Forelimb muscle (tissue), 1 donor: ENCODE results near the gene SLC22A1. TPM values are rescaled to one million over a fixed set of nuclear protein-coding genes. Genes with fewer than 3 reads are reported as not detected.
"Not testable (repeated sequence)": the region's sequence is repeated elsewhere in the genome, so short reads cannot be mapped to it uniquely, and the experiment has no call there.

Source experiments
- DNase-seq: peaks from one replicate; pipeline ENCODE4 v3.0.0-alpha.2; 2013; ENCODE audit warnings: low read depth
- polyA plus RNA-seq: library from polyadenylated mRNA; unstranded; fragments of 120-200 nt; gene quantifications from one replicate; pipeline ENCODE4 v1.2.1, GENCODE V29; 2013; ENCODE audit not compliant: insufficient read length

The SLC22A1 gene
- polyA plus RNA-seq, 1 donor: 0.85 TPM

GRCh38 chr6:160121981-160122380 lies 366 bp downstream of the SLC22A1 start:
- DNase-seq: no peak

GRCh38 chr6:160122744-160123143 lies 1.1 kb downstream of the SLC22A1 start:
- no peak for DNase-seq

GRCh38 chr6:160124007-160124406 lies 2.4 kb downstream of the SLC22A1 start:
- DNase-seq: no peak

- DNase-seq: no peak
These were observed 3.0 kb downstream of the SLC22A1 start for GRCh38 chr6:160124605-160125004.

DNA sequence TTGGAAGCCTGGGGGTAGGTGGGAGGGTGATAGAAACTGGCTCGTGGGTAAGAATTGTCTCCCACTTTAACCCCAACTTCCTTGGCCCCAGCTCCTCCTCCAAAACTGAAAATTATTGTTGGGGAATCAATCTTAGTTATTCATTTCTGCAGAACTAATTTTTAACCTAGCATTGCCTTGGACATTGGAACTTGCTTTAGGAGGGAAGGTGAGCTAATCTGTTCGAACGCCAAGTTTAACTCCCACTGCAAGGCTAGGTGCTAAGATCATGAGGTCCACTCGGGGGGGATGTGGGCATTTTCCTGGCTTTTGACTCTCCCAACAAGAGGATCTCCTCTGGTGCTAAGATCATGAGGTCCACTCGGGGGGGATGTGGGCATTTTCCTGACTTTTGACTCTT lies 3.5 kb downstream of the SLC22A1 start:
- not testable (repeated sequence) for DNase-seq

DNA sequence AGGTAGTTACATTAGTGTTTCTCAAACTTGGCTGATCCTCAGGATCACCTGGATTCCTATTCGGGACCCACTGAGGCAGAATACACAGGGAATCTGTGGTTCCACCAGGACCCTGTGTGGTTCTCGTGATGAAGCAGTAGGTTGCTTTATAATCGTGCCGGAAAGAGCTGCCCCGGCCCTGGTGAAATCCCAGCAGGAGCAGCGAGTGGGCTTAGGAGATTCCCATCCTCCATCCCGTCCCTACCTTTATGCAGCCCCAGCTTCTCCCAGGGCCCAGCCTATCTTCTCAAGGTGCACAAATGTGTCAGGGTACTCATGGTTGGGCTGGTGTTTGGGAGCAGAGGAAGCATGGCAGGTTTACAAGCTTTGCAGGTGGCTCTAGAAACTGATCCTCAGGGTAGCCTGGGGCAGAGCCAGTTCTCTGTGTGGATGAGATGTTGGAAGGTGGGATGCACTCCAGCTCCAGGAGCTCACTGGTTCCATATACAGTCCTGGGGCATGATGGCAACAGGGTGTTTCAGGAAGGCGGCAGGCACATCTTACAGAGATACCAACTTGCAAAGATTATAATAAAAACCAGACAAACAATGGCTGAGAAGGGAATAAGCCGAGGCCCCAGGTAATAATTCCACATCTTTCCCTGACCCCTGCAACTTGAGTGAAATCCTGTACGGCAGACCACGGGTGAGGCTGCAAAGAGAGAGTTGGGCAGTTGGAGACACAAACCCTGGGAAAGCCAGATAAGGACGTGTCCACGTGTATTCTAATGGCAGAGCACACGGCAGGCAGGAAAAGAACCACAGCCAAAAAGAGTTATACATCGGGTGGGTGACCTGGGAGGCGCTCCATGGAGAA lies 5.9 kb downstream of the SLC22A1 start:
- no peak for DNase-seq

GRCh38 chr6:160128125-160128683 lies 6.6 kb downstream of the SLC22A1 start:
- no peak for DNase-seq

- DNase-seq: no peak
These were observed 7.4 kb downstream of the SLC22A1 start for GRCh38 chr6:160128879-160129516.

DNA sequence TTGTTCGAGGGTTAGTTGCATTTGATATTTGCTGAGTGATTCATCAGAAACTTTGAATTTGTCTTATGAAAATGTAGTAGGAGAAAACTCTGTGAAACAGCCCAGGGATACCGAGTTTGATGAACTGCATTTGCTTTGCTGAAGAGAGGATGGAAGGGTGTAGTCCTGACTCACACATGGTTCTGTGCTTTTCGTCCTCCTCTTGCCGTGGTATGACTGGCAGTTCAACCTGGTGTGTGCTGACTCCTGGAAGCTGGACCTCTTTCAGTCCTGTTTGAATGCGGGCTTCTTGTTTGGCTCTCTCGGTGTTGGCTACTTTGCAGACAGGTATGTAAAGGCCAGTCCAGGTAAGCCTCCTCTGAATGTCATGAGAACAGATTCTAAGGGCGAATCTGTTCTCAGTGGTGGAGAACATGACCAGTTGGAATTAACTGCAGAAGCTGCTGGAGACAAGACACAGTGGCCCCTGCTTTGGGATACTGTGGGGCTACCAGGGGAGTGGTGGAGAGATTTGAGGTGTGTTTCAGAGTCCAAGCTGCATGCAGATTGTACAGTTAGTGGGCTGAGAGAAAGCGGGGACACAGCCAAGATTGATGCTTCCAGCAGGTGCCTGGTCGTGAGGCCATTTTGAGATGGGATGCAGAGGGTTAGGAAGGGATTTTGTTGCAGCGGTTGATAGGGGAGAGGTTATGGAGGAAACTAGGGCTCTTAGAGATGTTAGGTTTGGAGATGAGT lies 8.4 kb downstream of the SLC22A1 start:
- no peak for DNase-seq

DNA sequence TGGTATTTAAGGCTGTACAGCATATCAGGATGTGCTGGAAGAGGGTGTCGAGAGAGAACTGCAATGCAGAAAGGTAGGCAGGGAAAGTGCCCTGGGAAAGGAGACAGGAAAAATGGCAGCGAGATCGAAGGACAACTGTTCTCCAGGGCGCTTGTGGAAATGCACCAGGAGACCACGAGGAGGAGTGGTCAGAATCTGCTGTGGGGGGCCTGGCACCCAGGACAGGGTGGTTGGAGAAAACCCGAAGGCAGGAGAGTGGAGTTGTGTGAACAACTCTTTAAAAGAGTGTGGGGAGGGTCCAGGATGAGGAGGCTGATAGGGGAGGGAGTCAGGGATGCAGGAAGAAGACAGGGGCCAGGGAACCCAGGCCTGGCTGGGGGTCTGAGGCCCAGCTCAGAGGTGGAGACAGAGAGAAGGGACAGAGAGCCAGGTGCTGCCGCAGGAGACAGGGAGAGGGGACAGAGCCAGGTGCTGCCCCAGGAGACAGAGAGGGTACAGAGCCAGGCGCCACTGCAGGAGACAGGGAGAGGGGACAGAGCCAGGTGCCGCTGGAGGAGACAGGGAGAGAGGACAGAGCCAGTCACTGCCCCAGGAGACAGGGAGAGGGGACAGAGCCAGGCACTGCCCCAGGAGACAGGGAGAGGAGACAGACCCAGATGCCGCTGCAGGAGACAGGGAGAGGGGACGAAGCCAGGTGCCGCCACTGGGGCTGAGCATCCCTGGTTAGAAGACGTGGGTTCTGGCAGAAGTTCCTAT lies 9.3 kb downstream of the SLC22A1 start:
- no peak for DNase-seq

DNA sequence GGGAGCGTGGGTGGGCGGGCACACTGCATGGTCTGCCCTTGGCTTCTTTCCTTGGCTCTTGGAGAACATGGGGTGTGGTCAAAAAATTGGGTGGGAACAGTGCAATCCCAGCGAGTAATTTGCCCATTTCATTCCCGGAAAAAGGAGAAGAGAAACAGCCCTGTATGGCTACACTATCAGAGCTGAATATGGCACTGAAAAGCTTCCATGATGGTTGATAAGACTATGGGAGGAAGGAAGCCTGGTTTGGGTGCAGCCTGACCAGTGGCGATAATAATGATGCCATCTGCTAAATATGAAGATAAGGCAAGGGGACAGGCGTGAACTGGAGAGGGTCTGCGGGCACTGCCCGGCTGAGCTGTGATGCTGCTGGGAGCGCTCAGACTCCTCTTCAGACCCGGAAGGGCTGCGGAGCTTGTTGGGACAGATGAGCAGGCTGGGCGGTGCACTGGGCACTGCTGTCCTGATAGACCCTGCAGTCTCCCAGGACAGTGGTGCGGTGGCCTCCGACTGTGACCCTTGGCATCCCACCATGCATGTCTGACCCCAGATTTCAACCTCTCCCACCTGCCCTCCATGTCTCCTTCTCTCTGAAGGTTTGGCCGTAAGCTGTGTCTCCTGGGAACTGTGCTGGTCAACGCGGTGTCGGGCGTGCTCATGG lies 10.2 kb downstream of the SLC22A1 start:
- DNase-seq: no peak

GRCh38 chr6:160132297-160132637 lies 10.7 kb downstream of the SLC22A1 start:
- DNase-seq: no peak

DNA sequence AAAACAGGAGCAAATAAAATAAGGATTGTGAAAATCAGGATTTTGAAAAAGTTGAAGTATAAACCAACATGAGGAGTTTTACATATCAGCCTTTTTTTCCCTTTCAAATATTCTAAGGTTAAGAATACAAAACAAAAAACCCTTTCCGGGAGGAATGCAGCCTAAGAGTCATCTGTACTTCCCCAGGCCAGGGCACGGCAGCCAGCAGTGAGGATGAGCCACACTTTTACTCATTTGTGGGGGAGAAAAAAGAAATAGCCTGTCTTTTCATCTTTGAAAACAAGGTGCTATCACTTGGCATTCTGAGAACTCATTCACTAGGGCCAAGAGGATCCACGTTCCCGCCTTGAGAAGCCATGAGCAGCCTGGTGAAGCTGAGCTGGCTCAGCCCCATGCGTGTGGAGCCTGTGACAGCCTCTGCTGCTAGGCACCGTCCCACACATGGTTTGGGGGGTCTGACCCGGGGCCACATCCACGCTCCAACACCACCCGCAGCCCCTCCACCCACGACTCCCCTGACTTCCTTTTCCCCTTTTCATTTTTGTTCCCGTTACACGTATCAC lies 11.2 kb downstream of the SLC22A1 start:
- no peak for DNase-seq

DNA sequence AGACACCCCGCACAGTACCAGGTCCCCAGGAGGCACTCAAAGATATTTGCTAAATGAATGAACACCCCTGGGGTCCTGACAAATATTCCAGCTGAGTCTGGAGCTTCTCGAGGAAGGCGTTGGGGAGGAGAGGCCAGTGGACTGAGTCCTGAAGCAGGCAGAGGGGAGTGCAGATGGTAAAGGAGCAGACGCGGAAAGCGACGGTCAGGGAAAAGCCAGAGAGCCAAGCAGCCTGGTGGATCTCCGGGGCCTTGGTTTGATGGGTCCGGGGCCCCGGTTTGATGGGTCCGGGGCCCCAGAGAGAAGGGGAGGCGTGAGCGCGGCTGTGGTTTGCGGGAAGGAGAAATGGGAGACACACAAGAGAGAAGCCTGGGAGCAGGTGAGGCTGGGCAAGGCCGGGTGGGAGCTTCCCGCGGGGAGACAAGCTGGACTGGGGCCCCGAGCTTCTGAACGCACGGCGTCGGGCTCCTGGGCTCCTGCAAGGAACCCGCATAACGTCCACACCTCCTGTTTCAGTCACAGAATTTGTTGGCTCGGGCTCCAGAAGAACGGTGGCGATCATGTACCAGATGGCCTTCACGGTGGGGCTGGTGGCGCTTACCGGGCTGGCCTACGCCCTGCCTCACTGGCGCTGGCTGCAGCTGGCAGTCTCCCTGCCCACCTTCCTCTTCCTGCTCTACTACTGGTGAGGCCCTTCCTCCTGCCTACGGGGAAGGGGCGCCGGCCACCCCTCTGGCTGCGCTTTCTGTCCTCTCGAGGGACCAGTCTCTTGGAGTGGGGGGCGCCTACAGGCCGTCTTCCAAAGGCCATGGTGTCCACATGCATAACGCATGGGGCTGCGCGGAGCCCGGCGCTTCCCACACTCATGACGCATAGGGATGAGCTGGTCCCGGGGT lies 12.1 kb downstream of the SLC22A1 start:
- DNase-seq: no peak

DNA sequence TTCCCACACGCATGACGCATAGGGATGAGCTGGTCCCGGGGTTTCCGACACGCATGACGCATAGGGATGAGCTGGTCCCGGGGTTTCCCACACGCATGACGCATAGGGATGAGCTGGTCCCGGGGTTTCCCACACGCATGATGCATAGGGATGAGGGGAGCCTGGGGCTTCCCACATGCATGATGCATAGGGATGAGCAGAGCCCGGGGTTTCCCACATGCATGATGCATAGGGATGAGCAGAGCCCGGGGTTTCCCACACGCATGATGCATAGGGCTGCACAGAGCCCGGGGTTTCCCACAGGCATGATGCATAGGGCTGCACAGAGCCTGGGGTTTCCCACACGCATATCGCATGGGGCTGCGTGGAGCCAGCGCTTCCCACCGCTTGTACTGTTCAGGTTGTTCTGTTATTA lies 12.7 kb downstream of the SLC22A1 start:
- DNase-seq: not testable (repeated sequence)

DNA sequence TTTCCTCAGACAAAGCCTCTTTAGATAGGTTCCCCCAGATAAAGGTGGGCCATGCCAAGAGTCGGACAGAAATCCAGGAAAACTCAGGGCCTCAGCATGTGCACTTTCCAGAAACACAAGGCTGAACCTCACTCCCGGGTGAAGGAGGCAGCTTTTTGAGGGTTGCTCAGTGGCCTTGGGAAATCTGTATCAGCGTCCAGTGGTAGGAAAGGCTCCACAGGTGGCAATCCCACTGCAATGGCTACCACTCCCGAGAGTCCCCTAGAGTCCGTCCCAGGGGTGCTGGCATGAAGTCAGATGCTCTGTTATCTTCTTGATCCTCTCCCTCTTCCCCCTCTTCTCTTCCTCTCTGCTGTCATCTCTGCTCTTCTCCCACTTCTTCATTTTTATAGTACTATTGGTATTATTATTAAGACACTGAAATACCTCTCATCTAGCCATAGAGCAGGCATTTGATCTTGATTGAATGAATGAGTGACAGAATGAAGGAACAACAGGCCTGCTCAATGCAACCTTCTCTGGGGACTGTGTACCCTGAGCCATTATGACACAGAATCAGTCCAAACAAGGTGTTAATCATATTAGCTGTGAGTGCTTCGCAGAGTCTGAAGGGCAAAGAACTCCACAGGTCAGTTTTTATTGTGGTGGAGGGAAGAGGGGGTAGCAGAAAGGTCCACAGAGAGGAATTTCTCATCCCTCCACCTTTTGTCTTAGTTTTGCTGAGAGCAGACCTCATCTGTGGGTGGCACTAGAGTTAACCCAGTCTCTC lies 13.3 kb downstream of the SLC22A1 start:
- DNase-seq: no peak

DNA sequence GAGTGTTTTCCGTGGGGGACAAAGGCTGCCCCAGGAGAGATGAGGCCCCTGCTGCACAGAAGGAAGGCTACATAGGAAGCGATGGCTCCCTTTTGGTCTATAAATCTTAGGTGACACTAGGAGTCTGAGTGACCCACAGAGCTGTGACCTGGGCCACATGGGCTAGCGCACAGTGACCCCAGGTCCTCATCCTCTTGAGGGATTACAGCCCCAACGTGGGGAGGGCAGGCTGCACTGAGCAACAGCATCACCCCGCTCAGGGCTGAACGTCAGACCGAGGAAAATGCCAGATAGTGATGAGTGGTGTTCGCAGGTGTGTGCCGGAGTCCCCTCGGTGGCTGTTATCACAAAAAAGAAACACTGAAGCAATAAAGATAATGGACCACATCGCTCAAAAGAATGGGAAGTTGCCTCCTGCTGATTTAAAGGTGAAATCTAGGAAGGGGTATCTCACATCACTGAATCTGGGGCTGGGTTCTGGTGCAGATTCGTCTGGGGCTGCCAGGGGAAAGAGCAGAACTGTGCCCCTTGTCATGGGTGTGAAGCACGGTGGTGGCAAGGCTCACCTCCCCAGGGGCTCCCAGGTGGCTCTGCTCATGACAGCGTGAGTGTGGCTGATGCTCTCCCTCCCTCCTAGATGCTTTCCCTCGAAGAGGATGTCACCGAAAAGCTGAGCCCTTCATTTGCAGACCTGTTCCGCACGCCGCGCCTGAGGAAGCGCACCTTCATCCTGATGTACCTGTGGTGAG lies 14.5 kb downstream of the SLC22A1 start:
- no peak for DNase-seq
